HepG2 (cell line): ENCODE measurements around the gene SUMO4. TPM values are rescaled to one million over a fixed set of nuclear protein-coding genes. Genes with fewer than 3 reads are reported as not detected.

Experiments used
- ATAC-seq: fragments of 200-7000 bp; cut with Tn5 transposase; 3 replicates; pipeline ENCODE4 v1.9.1; 2020; ENCODE audit warnings: mild to moderate bottlenecking, moderate library complexity
- BruUV-seq: library from RNA; stranded (reverse); fragments of 400-500 nt; replicated peaks from 2 replicates; lab custom pipeline; 2021; lab: Mats Ljungman, UMichigan
- CTCF ChIA-PET: fragments of 300-600 bp; formaldehyde crosslinking; extraction: SDS; loops from one replicate; lab custom pipeline; 2021; ENCODE audit warnings: low total read pairs, inconsistent platforms, low intra/inter-chr PET ratio; lab: Yijun Ruan, JAX
- POLR2A ChIA-PET: fragments of 350-600 bp; sonication (Branson Sonifier 250); formaldehyde crosslinking; loops from one replicate; lab custom pipeline; 2020; ENCODE audit warnings: antibody characterized with exemption, inconsistent platforms; lab: Yijun Ruan, JAX
- DNase-seq: peaks from one replicate; pipeline ENCODE4 v3.0.0-alpha.2; 2015; ENCODE audit warnings: low spot score
- FAIRE-seq: peaks from 3 replicates; lab custom pipeline; 2011; peaks lifted over from hg19 to GRCh38; lab: Jason Lieb, UNC
- H2AFZ ChIP-seq: one replicate; pipeline ENCODE4 v1.6.1; 2011; ENCODE audit warnings: low read length, inconsistent platforms
- H3K27ac ChIP-seq: fragments of 300-600 bp; 3 replicates; pipeline ENCODE4 v1.8.0; 2011; ENCODE audit warnings: mixed run types, mild to moderate bottlenecking, mixed read lengths, low read length, inconsistent platforms; ENCODE audit not compliant: insufficient read depth; ENCODE audit errors: extremely low read length
- H3K27me3 ChIP-seq, 2 experiments: fragments of 200-600 bp in 1 of 2; 2 replicates in 1 of 2; 3 replicates in 1 of 2; pipeline versions ENCODE4 v1.6.0 to v1.8.0; 2011; ENCODE audit warnings: low read length in 2 of 2, mild to moderate bottlenecking in 2 of 2, moderate library complexity in 2 of 2, inconsistent platforms in 1 of 2; ENCODE audit not compliant: insufficient read depth in 2 of 2, control insufficient read depth in 1 of 2
- H3K36me3 ChIP-seq, 2 experiments: fragments of 200-600 bp in 1 of 2; replicated peaks in 1 of 2; 2 replicates in 1 of 2; 3 replicates in 1 of 2; pipeline versions ENCODE4 v1.5.1 to v1.8.0; 2011; ENCODE audit warnings: low read length in 2 of 2, inconsistent platforms in 1 of 2; ENCODE audit not compliant: insufficient read depth in 2 of 2, control insufficient read depth in 1 of 2
- H3K4me1 ChIP-seq: 2 replicates; pipeline ENCODE4 v1.5.1; 2012; ENCODE audit warnings: low read length, inconsistent platforms; ENCODE audit not compliant: insufficient read depth
- H3K4me2 ChIP-seq: 2 replicates; pipeline ENCODE4 v1.6.0; 2011; ENCODE audit warnings: low read depth, low read length, inconsistent platforms
- H3K4me3 ChIP-seq, 3 experiments: fragments of 200-600 bp in 1 of 3; sonication (generic), shearing (Covaris generic) in 1 of 3; replicated peaks in 1 of 3; 2 replicates each; pipeline ENCODE4 v1.5.1; 2011 to 2016; ENCODE audit warnings: low read length in 3 of 3, inconsistent platforms in 2 of 3, low read depth in 2 of 3, mild to moderate bottlenecking in 2 of 3, control low read depth in 1 of 3, mixed read lengths in 1 of 3; ENCODE audit not compliant: insufficient read depth in 1 of 3
- H3K79me2 ChIP-seq: one replicate; pipeline ENCODE4 v1.6.1; 2011; ENCODE audit warnings: low read length, inconsistent platforms; ENCODE audit not compliant: insufficient read depth
- H3K9ac ChIP-seq: 2 replicates; pipeline ENCODE4 v1.6.0; 2011; ENCODE audit warnings: mild to moderate bottlenecking, low read depth, low read length, inconsistent platforms; ENCODE audit not compliant: insufficient read depth
- H3K9me3 ChIP-seq: 2 replicates; pipeline ENCODE4 v1.5.1; 2012; ENCODE audit warnings: mild to moderate bottlenecking, low read length
- H4K20me1 ChIP-seq: 2 replicates; pipeline ENCODE4 v1.6.0; 2011; ENCODE audit warnings: inconsistent platforms, mild to moderate bottlenecking, low read length, moderate library complexity; ENCODE audit not compliant: insufficient read depth
- CHD2 ChIP-seq: IDR thresholded peaks from 2 replicates; pipeline ENCODE4 v1.6.1; 2011; ENCODE audit warnings: low read depth, low read length, improper control_type of control experiment
- EP300 ChIP-seq, 3 experiments: sonication (generic) in 1 of 3; formaldehyde crosslinking in 1 of 3; IDR thresholded peaks; 2 replicates each; pipeline versions ENCODE4 v1.5.1 to v1.6.1; 2011 to 2020; ENCODE audit warnings: low read depth in 2 of 3, low read length in 2 of 3, borderline replicate concordance in 1 of 3, improper control_type of control experiment in 1 of 3, mild to moderate bottlenecking in 1 of 3, missing genetic modification reagents in 1 of 3, moderate library complexity in 1 of 3
- MIXL1 ChIP-seq: IDR thresholded peaks from 2 replicates; pipeline ENCODE4 v1.6.1; 2016
- NFYB ChIP-seq: sonication (generic); formaldehyde crosslinking; IDR thresholded peaks from 2 replicates; pipeline ENCODE4 v1.4.0; 2020; ENCODE audit warnings: missing genetic modification reagents
- RAD51 ChIP-seq: fragments of 450-650 bp; IDR thresholded peaks from 2 replicates; pipeline ENCODE4 v1.6.1; 2016; ENCODE audit warnings: borderline replicate concordance
- REXO4 ChIP-seq: sonication (generic); formaldehyde crosslinking; IDR thresholded peaks from 2 replicates; pipeline ENCODE4 v1.8.0; 2022; ENCODE audit warnings: missing genetic modification reagents, mild to moderate bottlenecking, borderline replicate concordance
- TBX3 ChIP-seq: fragments of 450-650 bp; IDR thresholded peaks from 2 replicates; pipeline ENCODE4 v1.6.1; 2017; ENCODE audit warnings: antibody characterized with exemption, mild to moderate bottlenecking, inconsistent platforms, borderline replicate concordance
- WGBS: methylation state at CpG from one replicate; pipeline ENCODE4 v1.1.6; 2017; ENCODE audit warnings: low lambda C conversion rate; 5-methylcytosine and 5-hydroxymethylcytosine counted together
- in situ Hi-C: cut with HindIII; loops from 2 replicates; pipeline ENCODE4 v1.10.0; 2017; ENCODE audit warnings: low pct_unique_long_range_greater_than_20kb; ENCODE audit not compliant: extremely low pct_ligation_motif_present
- intact Hi-C: fragments of 100-400 bp; cut with micrococcal nuclease; formaldehyde crosslinking; loops from one replicate; pipeline ENCODE4 v1.10.0; 2022; ENCODE audit not compliant: unreplicated experiment
- polyA plus RNA-seq, 8 experiments: library from polyadenylated mRNA; depleted of rRNA in 3 of 8; stranded (reverse) in 7 of 8; unstranded in 1 of 8; fragments of >200 nt; fragmentation: Illumina TruSeq in 4 of 8; extraction: Trizol in 4 of 8; gene quantifications; 2 replicates each; pipeline versions ENCODE4 v1.2.1 to v1.2.3, GENCODE V29; 2011 to 2016; ENCODE audit warnings: low read depth in 4 of 8, missing spikeins in 1 of 8, mixed read lengths in 1 of 8; ENCODE audit not compliant: insufficient read depth in 1 of 8
- total RNA-seq, 5 experiments: library from RNA; depleted of rRNA; stranded (reverse); fragments of >200 nt; fragmentation: Illumina TruSeq; extraction: Trizol; gene quantifications; 2 replicates each; pipeline ENCODE4 v1.2.3, GENCODE V29; 2016; ENCODE audit warnings: low read depth in 1 of 5
- TF ChIP-seq, protein P1 (sequence below), 2 experiments: sonication (generic) in 1 of 2; formaldehyde crosslinking in 1 of 2; IDR thresholded peaks; 2 replicates each; pipeline versions ENCODE4 v1.4.0 to v1.6.1; 2016 to 2020; ENCODE audit warnings: borderline replicate concordance in 1 of 2, low read depth in 1 of 2, mild to moderate bottlenecking in 1 of 2, missing genetic modification reagents in 1 of 2
- TF ChIP-seq, protein P2 (sequence below): sonication (generic); formaldehyde crosslinking; IDR thresholded peaks from 2 replicates; pipeline ENCODE4 v1.5.1; 2020; ENCODE audit warnings: mild to moderate bottlenecking, missing genetic modification reagents, moderate library complexity

The SUMO4 gene
- total and polyA plus RNA-seq, 2 of the 13 experiments (the other 11 are each of a cell fraction or from before 2014, with no cell fraction given): 0.22 to 1.2 TPM

DNA sequence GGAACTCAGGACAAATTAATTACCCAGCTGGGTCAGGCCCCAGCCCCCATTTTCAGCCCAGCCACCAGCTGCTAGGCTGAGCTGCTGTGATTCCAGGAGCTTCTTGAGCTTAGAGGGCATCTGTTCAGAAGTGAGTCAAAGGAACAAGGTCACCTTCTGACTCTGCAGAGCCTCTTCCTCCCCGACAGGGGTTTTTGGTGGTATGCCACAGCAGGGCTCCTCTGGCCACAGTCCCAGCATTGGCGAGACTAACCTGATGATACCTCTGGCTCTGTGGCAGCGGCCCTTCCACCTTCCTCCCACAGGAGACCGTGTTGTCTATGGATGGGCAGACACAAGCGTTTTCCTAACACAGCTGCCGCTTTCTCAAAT lies 45.0 kb downstream of the SUMO4 start:
- ChIA-PET POLR2A (no interaction called here), CTCF (no interaction called here)
- no peaks in the 10 kb centered on the region for H3K27me3 ChIP-seq
- intact Hi-C loops: no loop called here
- H3K4me3 ChIP-seq: 0 out of 6 replicates have a peak overlapping the region, but pooled peaks of 1 of the 3 experiments have one; percentile 1
- no peak overlapping the region for H2AFZ ChIP-seq
- no TSS peak for BruUV-seq
- H3K27ac ChIP-seq: no peak overlapping the region
- no peaks in the 10 kb centered on the region for H3K36me3 ChIP-seq
- H3K4me1 ChIP-seq: peaks cover 44% of the 10 kb centered on the region
- no peak for FAIRE-seq
- no peak overlapping the region for H3K9ac ChIP-seq
- TF ChIP-seq MIXL1 (0 out of 2 replicates have a peak, but pooled peaks have one; percentile 51), REXO4 (CRISPR knock-in tag) (no peak)
- H4K20me1 ChIP-seq: no peaks in the 10 kb centered on the region
- 43% methylated on average over 5 of the region's 6 CpGs for WGBS
- DNase-seq: no peak
- peak overlapping the region; percentile 15 for H3K4me2 ChIP-seq
- H3K9me3 ChIP-seq: no peaks in the 10 kb centered on the region
- H3K79me2 ChIP-seq: no peaks in the 10 kb centered on the region
- peak; percentile 10 for ATAC-seq
- in situ Hi-C loops: no loop called here

DNA sequence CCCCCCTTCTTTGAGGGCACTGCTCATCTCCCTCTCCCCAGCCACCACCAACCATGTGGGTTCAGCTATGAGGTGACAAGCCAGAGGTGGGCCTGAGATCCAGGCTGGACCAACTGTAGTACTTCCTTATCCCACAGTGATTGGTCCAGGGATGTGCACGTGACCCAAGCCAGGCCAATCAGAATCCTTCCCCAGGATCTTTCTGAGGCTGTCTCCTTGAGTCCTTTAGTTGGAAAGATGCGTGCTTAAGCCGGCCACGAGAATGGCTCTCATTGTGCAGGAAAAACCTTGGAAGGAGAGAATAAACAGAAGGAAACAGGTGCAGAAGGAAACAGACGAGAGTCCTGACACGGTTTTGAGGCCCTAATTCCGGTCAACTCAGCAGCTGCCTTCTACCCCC lies 45.5 kb downstream of the SUMO4 start:
- in situ Hi-C loops: no loop called here
- Histone ChIP-seq H3K4me3 (0 out of 6 replicates have a peak overlapping the region, but pooled peaks of 1 of the 3 experiments have one; percentile 1), H3K36me3 (no peaks in the 10 kb centered on the region), H3K9me3 (no peaks in the 10 kb centered on the region), H3K9ac (no peak overlapping the region), H3K27me3 (no peaks in the 10 kb centered on the region), H3K4me1 (peaks cover 40% of the 10 kb centered on the region), H3K27ac (no peak overlapping the region), H3K4me2 (peak overlapping the region; percentile 15), H3K79me2 (no peaks in the 10 kb centered on the region), H2AFZ (no peak overlapping the region), H4K20me1 (no peaks in the 10 kb centered on the region)
- peak; percentile 19 for ATAC-seq
- ChIA-PET POLR2A (no interaction called here), CTCF (no interaction called here)
- no peak for DNase-seq
- WGBS: 48% methylated on average over 7 of the region's 7 CpGs
- BruUV-seq: no TSS peak
- FAIRE-seq: no peak
- intact Hi-C loops: no loop called here
- TF ChIP-seq TBX3 (no peak), RAD51 (peak; percentile 31; the same call in 1 of the 2 replicates), CHD2 (no peak), EP300 (IDR thresholded peaks at IDR 0.05; ENCODE audit: low read depth in 2 of 2, low read length in 2 of 2) (no peak), EP300 (CRISPR knock-in tag; IDR thresholded peaks at IDR 0.05; ENCODE audit: borderline replicate concordance) (no peak), NFYB (CRISPR knock-in tag) (peak; percentile 67)
- TF ChIP-seq, protein P1, sequence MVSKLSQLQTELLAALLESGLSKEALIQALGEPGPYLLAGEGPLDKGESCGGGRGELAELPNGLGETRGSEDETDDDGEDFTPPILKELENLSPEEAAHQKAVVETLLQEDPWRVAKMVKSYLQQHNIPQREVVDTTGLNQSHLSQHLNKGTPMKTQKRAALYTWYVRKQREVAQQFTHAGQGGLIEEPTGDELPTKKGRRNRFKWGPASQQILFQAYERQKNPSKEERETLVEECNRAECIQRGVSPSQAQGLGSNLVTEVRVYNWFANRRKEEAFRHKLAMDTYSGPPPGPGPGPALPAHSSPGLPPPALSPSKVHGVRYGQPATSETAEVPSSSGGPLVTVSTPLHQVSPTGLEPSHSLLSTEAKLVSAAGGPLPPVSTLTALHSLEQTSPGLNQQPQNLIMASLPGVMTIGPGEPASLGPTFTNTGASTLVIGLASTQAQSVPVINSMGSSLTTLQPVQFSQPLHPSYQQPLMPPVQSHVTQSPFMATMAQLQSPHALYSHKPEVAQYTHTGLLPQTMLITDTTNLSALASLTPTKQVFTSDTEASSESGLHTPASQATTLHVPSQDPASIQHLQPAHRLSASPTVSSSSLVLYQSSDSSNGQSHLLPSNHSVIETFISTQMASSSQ (IDR thresholded peaks at IDR 0.05; ENCODE audit: low read depth): no peak
- TF ChIP-seq, protein P1 (CRISPR knock-in tag; IDR thresholded peaks at IDR 0.05; ENCODE audit: borderline replicate concordance): no peak
- TF ChIP-seq, protein P2, sequence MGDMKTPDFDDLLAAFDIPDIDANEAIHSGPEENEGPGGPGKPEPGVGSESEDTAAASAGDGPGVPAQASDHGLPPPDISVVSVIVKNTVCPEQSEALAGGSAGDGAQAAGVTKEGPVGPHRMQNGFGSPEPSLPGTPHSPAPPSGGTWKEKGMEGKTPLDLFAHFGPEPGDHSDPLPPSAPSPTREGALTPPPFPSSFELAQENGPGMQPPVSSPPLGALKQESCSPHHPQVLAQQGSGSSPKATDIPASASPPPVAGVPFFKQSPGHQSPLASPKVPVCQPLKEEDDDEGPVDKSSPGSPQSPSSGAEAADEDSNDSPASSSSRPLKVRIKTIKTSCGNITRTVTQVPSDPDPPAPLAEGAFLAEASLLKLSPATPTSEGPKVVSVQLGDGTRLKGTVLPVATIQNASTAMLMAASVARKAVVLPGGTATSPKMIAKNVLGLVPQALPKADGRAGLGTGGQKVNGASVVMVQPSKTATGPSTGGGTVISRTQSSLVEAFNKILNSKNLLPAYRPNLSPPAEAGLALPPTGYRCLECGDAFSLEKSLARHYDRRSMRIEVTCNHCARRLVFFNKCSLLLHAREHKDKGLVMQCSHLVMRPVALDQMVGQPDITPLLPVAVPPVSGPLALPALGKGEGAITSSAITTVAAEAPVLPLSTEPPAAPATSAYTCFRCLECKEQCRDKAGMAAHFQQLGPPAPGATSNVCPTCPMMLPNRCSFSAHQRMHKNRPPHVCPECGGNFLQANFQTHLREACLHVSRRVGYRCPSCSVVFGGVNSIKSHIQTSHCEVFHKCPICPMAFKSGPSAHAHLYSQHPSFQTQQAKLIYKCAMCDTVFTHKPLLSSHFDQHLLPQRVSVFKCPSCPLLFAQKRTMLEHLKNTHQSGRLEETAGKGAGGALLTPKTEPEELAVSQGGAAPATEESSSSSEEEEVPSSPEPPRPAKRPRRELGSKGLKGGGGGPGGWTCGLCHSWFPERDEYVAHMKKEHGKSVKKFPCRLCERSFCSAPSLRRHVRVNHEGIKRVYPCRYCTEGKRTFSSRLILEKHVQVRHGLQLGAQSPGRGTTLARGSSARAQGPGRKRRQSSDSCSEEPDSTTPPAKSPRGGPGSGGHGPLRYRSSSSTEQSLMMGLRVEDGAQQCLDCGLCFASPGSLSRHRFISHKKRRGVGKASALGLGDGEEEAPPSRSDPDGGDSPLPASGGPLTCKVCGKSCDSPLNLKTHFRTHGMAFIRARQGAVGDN (CRISPR knock-in tag): no peak; the same call in 1 of the 2 replicates
